ENCODE results near the gene CPLX3.

- TF ChIP-seq POLR2A (IDR thresholded peaks at IDR 0.05; ENCODE audit: control extremely low read depth in 1 of 2, low read depth in 2 of 2, low read length in 2 of 2) (no peak), MAFK (IDR thresholded peaks at IDR 0.05; ENCODE audit: low read depth, low read length) (no peak), CEBPB (IDR thresholded peaks at IDR 0.05; ENCODE audit: low read depth, low read length) (no peak), SP2 (IDR thresholded peaks at IDR 0.05; ENCODE audit: low read length) (no peak), SUZ12 (IDR thresholded peaks at IDR 0.05; ENCODE audit: low read length) (no peak), CTCF (IDR thresholded peaks at IDR 0.05; ENCODE audit: control extremely low read depth in 1 of 3, insufficient read depth in 1 of 3, low read depth in 1 of 3, low read length in 3 of 3) (no peak), USF2 (IDR thresholded peaks at IDR 0.05; ENCODE audit: low read length) (no peak), GTF2F1 (IDR thresholded peaks at IDR 0.05; ENCODE audit: borderline replicate concordance, low read depth, low read length) (no peak), SIN3A (conservative IDR thresholded peaks at IDR 0.05 in 1 of 2, IDR thresholded peaks at IDR 0.05 in 1 of 2; ENCODE audit: low read depth in 1 of 2, low read length in 2 of 2) (no peak), CBX5 (IDR thresholded peaks at IDR 0.05; ENCODE audit: low read depth, low read length) (no peak), TEAD4 (IDR thresholded peaks at IDR 0.05; ENCODE audit: low read depth, low read length) (no peak), RXRA (IDR thresholded peaks at IDR 0.05; ENCODE audit: insufficient read depth, low read depth, low read length) (no peak), POLR2AphosphoS5 (IDR thresholded peaks at IDR 0.05; ENCODE audit: low read depth, low read length) (no peak), PHF8 (conservative IDR thresholded peaks at IDR 0.05; ENCODE audit: low read depth, low read length) (no peak)
These were observed 25.5 kb downstream of the CPLX3 start for GRCh38 chr15:74851960-74852359.

All from H1 (cell line).